WTC11 (cell line): ENCODE measurements around the gene ILDR2. TPM values are rescaled to one million over a fixed set of nuclear protein-coding genes. Genes with fewer than 3 reads are reported as not detected.

ENCODE experiments used
- ATAC-seq: fragments of 200-7000 bp; cut with Tn5 transposase; 2 replicates; pipeline ENCODE4 v1.10.0; 2021; ENCODE audit warnings: mild to moderate bottlenecking, moderate library complexity
- CTCF ChIA-PET: fragments of 300-600 bp; sonication (Branson Sonifier 250); formaldehyde crosslinking; loops from one replicate; lab custom pipeline; 2021; ENCODE audit warnings: antibody characterized with exemption; lab: Charles Lee
- POLR2A ChIA-PET: fragments of 350-600 bp; sonication (Branson Sonifier 250); formaldehyde crosslinking; loops from one replicate; lab custom pipeline; 2021; ENCODE audit warnings: antibody characterized with exemption; lab: Charles Lee
- DNase-seq: peaks from one replicate; pipeline ENCODE4 v3.0.0; 2021; ENCODE audit warnings: low spot score
- H3K27ac Mint-ChIP-seq: 2 replicates; pipeline ENCODE4 v1.8.0; 2021; ENCODE audit warnings: mixed read lengths
- H3K27me3 Mint-ChIP-seq: 2 replicates; pipeline ENCODE4 v1.8.0; 2021; ENCODE audit warnings: low read depth, mild to moderate bottlenecking, moderate library complexity, mixed read lengths
- H3K36me3 Mint-ChIP-seq: 2 replicates; pipeline ENCODE4 v1.8.0; 2021; ENCODE audit warnings: mixed read lengths
- H3K4me1 Mint-ChIP-seq: 2 replicates; pipeline ENCODE4 v1.8.0; 2022; ENCODE audit warnings: mixed read lengths
- H3K4me3 Mint-ChIP-seq: 2 replicates; pipeline ENCODE4 v1.8.0; 2021; ENCODE audit warnings: mild to moderate bottlenecking, moderate library complexity, mixed read lengths
- H3K9me3 Mint-ChIP-seq: 2 replicates; pipeline ENCODE4 v1.8.0; 2021; ENCODE audit warnings: mixed read lengths
- CREB1 ChIP-seq: sonication (generic); formaldehyde crosslinking; IDR thresholded peaks from 2 replicates; pipeline ENCODE4 v1.8.0; 2023; ENCODE audit warnings: mild to moderate bottlenecking, missing genetic modification reagents
- E2F1 ChIP-seq: sonication (generic); formaldehyde crosslinking; IDR thresholded peaks from 2 replicates; pipeline ENCODE4 v1.8.0; 2022; ENCODE audit warnings: mild to moderate bottlenecking, missing genetic modification reagents
- ELF4 ChIP-seq: sonication (generic); formaldehyde crosslinking; IDR thresholded peaks from 2 replicates; pipeline ENCODE4 v1.8.1; 2022; ENCODE audit warnings: low read depth, mild to moderate bottlenecking, moderate library complexity, missing genetic modification reagents
- ESRRA ChIP-seq: sonication (generic); formaldehyde crosslinking; IDR thresholded peaks from 2 replicates; pipeline ENCODE4 v1.8.1; 2022; ENCODE audit warnings: mild to moderate bottlenecking, missing genetic modification reagents, borderline replicate concordance
- FOXJ3 ChIP-seq: sonication (generic); formaldehyde crosslinking; IDR thresholded peaks from 2 replicates; pipeline ENCODE4 v1.9.0; 2021; ENCODE audit warnings: missing genetic modification reagents, mild to moderate bottlenecking, borderline replicate concordance
- GTF2I ChIP-seq: fragments of 250-450 bp; sonication (Bioruptor Pico); conservative IDR thresholded peaks from 2 replicates; pipeline ENCODE4 v1.4.0; 2021; ENCODE audit warnings: mild to moderate bottlenecking
- HMGA2 ChIP-seq: fragments of 250-450 bp; sonication (Bioruptor Pico); IDR thresholded peaks from 2 replicates; pipeline ENCODE4 v1.4.0; 2021; ENCODE audit warnings: mild to moderate bottlenecking, moderate library complexity
- NFATC4 ChIP-seq: fragments of 250-450 bp; sonication (Bioruptor Pico); IDR thresholded peaks from 2 replicates; pipeline ENCODE4 v1.9.0; 2021; ENCODE audit warnings: mild to moderate bottlenecking
- TEAD4 ChIP-seq: sonication (generic); formaldehyde crosslinking; IDR thresholded peaks from 2 replicates; pipeline ENCODE4 v1.8.0; 2022; ENCODE audit warnings: mild to moderate bottlenecking, missing genetic modification reagents
- ZBTB21 ChIP-seq: sonication (generic); formaldehyde crosslinking; IDR thresholded peaks from 2 replicates; pipeline ENCODE4 v1.8.1; 2023; ENCODE audit warnings: mild to moderate bottlenecking, missing genetic modification reagents, borderline replicate concordance
- ZNF317 ChIP-seq: sonication (generic); formaldehyde crosslinking; IDR thresholded peaks from 2 replicates; pipeline ENCODE4 v1.8.1; 2023; ENCODE audit warnings: low read depth, mild to moderate bottlenecking, moderate library complexity, missing genetic modification reagents, borderline replicate concordance
- ZNF416 ChIP-seq: fragments of 250-450 bp; sonication (Bioruptor Pico); IDR thresholded peaks from 2 replicates; pipeline ENCODE4 v1.9.0; 2021; ENCODE audit warnings: mild to moderate bottlenecking, inconsistent platforms
- total RNA-seq: library from RNA; stranded (reverse); gene quantifications from 3 replicates; pipeline ENCODE4 v1.2.3, GENCODE V29; 2021
- TF ChIP-seq, protein P1 (sequence below): fragments of 250-450 bp; sonication (Bioruptor Pico); IDR thresholded peaks from 2 replicates; pipeline ENCODE4 v1.9.0; 2021; ENCODE audit warnings: mild to moderate bottlenecking
- TF ChIP-seq, protein P2 (sequence below): sonication (generic); formaldehyde crosslinking; IDR thresholded peaks from 2 replicates; pipeline ENCODE4 v1.8.1; 2022; ENCODE audit warnings: mild to moderate bottlenecking, moderate library complexity, missing genetic modification reagents
- TF ChIP-seq, protein P3 (sequence below): sonication (generic); formaldehyde crosslinking; IDR thresholded peaks from 2 replicates; pipeline ENCODE4 v1.8.1; 2023; ENCODE audit warnings: mild to moderate bottlenecking, missing genetic modification reagents

ILDR2 gene
- total RNA-seq, 1 experiment from 2014 or later, result 1.6 TPM

DNA sequence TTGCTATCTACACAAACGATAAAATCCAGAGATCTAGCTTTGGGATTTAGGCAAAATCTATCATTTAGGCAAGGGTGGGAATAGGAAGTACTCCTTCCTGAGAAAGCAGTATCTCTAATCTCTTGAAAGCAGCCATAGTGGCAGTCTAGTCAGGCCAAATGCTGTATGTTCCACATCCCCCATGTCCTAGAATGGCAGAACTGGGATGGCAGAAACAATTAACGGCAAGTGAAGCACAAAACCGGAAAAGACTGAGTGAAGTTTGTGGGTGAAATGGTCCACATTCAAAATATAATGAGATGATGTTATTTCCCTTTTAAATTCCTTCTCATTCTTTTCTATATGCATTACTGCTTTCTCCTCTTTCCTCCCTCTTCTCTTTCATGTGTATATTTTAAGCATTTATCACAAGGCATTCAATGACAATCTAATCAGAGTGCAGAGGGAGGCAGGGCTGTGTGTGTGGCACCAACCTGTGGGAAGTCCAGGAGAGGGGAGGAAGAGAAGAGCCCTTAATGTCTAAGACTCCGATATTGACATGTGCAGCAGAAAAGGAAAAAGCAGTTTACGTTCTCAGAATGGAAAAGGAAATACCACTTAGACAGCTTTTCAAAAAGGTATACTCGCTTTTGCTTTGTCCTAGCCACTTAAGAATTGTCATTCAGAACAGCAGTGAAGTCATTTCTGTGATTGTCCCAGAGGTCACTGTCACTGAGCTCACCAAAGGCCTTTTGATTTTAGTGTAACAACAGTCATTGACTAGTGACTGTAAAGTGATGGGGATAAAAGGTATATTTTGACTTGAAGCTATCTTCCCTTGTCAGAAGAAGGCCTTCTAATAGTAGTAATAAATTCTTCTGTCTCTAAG is 57.0 kb downstream of the ILDR2 start:
- no peak for DNase-seq
- Mint-ChIP-seq H3K27ac (no peak overlapping the region), H3K9me3 (peaks cover 2% of the 10 kb centered on the region; the same call in 1 of the 2 replicates), H3K36me3 (no peaks in the 10 kb centered on the region), H3K4me1 (peaks cover 17% of the 10 kb centered on the region), H3K27me3 (peaks cover 57% of the 10 kb centered on the region), H3K4me3 (no peak overlapping the region)
- POLR2A ChIA-PET, result no interaction called here
- ATAC-seq, result no peak
- CTCF ChIA-PET, result interaction anchor here (0.9 to 1.3 kb wide), 2 partner anchors 8 to 139 kb away, joined by 3 to 9 read pairs; no protein-coding TSS in a partner anchor
- no peak for TF ChIP-seq ESRRA (CRISPR knock-in tag)
- no peak for TF ChIP-seq E2F1 (CRISPR knock-in tag)
- no peak for TF ChIP-seq TEAD4 (CRISPR knock-in tag)
- no peak for TF ChIP-seq FOXJ3 (CRISPR knock-in tag)
- no peak for TF ChIP-seq CREB1 (CRISPR knock-in tag)

DNA sequence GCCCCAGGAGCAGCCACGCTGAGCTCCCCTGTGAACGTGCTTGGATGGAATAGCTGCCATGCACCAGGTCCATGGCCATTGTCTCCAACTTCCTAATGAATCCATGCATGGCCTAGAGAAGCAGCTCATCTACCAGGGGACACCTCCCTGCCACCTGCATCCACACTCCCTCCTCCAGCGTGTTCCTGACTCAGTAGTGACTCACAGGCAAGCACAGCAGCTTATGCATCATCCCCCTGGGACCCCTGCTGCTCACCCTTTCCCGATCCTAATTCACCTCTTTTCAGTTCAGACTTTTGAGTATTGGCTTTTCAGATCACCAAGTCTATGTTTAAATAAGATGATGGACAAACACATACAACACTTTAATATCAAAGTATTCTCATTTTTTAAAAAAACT is 59.4 kb downstream of the ILDR2 start:
- no peak overlapping the region for H3K27ac Mint-ChIP-seq
- H3K9me3 Mint-ChIP-seq, result peaks cover 22% of the 10 kb centered on the region
- no peak for ATAC-seq
- ChIA-PET POLR2A (no interaction called here), CTCF (interaction anchor here (1.9 to 12.5 kb wide), 2 partner anchors 32 to 141 kb away, joined by 5 to 400 read pairs; no protein-coding TSS in a partner anchor)
- DNase-seq, result no peak
- H3K36me3 Mint-ChIP-seq, result peaks cover 17% of the 10 kb centered on the region
- H3K4me3 Mint-ChIP-seq, result no peak overlapping the region
- TF ChIP-seq HMGA2 (no peak), ZNF317 (no peak), GTF2I (CRISPR knock-in tag) (no peak), ZNF416 (CRISPR knock-in tag) (no peak)
- TF ChIP-seq, protein P1, sequence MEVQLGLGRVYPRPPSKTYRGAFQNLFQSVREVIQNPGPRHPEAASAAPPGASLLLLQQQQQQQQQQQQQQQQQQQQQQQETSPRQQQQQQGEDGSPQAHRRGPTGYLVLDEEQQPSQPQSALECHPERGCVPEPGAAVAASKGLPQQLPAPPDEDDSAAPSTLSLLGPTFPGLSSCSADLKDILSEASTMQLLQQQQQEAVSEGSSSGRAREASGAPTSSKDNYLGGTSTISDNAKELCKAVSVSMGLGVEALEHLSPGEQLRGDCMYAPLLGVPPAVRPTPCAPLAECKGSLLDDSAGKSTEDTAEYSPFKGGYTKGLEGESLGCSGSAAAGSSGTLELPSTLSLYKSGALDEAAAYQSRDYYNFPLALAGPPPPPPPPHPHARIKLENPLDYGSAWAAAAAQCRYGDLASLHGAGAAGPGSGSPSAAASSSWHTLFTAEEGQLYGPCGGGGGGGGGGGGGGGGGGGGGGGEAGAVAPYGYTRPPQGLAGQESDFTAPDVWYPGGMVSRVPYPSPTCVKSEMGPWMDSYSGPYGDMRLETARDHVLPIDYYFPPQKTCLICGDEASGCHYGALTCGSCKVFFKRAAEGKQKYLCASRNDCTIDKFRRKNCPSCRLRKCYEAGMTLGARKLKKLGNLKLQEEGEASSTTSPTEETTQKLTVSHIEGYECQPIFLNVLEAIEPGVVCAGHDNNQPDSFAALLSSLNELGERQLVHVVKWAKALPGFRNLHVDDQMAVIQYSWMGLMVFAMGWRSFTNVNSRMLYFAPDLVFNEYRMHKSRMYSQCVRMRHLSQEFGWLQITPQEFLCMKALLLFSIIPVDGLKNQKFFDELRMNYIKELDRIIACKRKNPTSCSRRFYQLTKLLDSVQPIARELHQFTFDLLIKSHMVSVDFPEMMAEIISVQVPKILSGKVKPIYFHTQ (CRISPR knock-in tag), result no peak
- TF ChIP-seq, protein P2, sequence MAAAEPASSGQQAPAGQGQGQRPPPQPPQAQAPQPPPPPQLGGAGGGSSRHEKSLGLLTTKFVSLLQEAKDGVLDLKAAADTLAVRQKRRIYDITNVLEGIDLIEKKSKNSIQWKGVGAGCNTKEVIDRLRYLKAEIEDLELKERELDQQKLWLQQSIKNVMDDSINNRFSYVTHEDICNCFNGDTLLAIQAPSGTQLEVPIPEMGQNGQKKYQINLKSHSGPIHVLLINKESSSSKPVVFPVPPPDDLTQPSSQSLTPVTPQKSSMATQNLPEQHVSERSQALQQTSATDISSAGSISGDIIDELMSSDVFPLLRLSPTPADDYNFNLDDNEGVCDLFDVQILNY (CRISPR knock-in tag), result no peak
- H3K4me1 Mint-ChIP-seq, result peaks cover 17% of the 10 kb centered on the region
- H3K27me3 Mint-ChIP-seq, result peaks cover 36% of the 10 kb centered on the region

DNA sequence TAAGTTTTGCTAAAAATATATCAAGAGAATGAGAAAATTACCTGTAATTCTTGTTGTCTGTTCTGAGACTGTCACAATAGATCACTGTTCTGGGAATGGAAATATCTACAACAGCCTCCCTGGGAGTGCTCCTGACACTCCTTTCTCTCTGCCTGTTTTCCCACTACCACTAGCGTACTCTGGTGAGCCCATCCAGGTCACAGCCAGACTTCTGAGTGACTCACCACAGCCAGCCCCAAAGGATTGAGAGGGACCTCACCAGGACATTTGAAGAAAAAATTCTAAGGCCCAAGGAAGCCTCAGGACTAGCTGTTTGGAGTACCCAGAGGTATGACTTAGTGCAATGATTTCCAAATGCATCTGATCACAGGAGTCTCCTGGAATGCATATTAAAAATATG is 60.3 kb downstream of the ILDR2 start:
- DNase-seq, result no peak
- ChIA-PET CTCF (interaction anchor here (12.5 kb wide), 1 partner anchor 141 kb away, joined by 400 read pairs; no protein-coding TSS in a partner anchor), POLR2A (no interaction called here)
- Mint-ChIP-seq H3K36me3 (peaks cover 19% of the 10 kb centered on the region), H3K27me3 (peaks cover 29% of the 10 kb centered on the region), H3K9me3 (peaks cover 28% of the 10 kb centered on the region)
- TF ChIP-seq CREB1 (CRISPR knock-in tag) (no peak), ZBTB21 (CRISPR knock-in tag) (no peak), ELF4 (CRISPR knock-in tag) (no peak), NFATC4 (no peak)
- TF ChIP-seq, protein P3, sequence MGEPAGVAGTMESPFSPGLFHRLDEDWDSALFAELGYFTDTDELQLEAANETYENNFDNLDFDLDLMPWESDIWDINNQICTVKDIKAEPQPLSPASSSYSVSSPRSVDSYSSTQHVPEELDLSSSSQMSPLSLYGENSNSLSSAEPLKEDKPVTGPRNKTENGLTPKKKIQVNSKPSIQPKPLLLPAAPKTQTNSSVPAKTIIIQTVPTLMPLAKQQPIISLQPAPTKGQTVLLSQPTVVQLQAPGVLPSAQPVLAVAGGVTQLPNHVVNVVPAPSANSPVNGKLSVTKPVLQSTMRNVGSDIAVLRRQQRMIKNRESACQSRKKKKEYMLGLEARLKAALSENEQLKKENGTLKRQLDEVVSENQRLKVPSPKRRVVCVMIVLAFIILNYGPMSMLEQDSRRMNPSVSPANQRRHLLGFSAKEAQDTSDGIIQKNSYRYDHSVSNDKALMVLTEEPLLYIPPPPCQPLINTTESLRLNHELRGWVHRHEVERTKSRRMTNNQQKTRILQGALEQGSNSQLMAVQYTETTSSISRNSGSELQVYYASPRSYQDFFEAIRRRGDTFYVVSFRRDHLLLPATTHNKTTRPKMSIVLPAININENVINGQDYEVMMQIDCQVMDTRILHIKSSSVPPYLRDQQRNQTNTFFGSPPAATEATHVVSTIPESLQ (CRISPR knock-in tag), result no peak
- TF ChIP-seq, all 79 proteins: peak for 0
- Mint-ChIP-seq H3K4me1 (peaks cover 15% of the 10 kb centered on the region), H3K27ac (no peak overlapping the region), H3K4me3 (no peak overlapping the region)
- no peak for ATAC-seq
